Osteocyte (in vitro differentiated cells): Measurements from ENCODE around the gene RPA3. TPM values are rescaled to one million over a fixed set of nuclear protein-coding genes. Genes with fewer than 3 reads are reported as not detected.

Source experiments
- DNase-seq: peaks from one replicate; pipeline ENCODE4 v3.0.0; 2021; ENCODE audit warnings: mixed read lengths; ENCODE audit not compliant: unreplicated experiment; ENCODE audit errors: extremely low spot score
- H3K27ac Mint-ChIP-seq: one replicate; pipeline ENCODE4 v1.8.0; 2021; ENCODE audit warnings: mild to moderate bottlenecking, mixed read lengths; ENCODE audit not compliant: unreplicated experiment
- H3K27me3 Mint-ChIP-seq: one replicate; pipeline ENCODE4 v1.8.0; 2021; ENCODE audit warnings: mixed read lengths; ENCODE audit not compliant: unreplicated experiment
- H3K36me3 Mint-ChIP-seq: one replicate; pipeline ENCODE4 v1.8.0; 2021; ENCODE audit warnings: mixed read lengths; ENCODE audit not compliant: unreplicated experiment
- H3K4me1 Mint-ChIP-seq: one replicate; pipeline ENCODE4 v1.8.0; 2021; ENCODE audit warnings: mixed read lengths; ENCODE audit not compliant: unreplicated experiment
- H3K4me3 Mint-ChIP-seq: one replicate; pipeline ENCODE4 v1.8.0; 2021; ENCODE audit warnings: mild to moderate bottlenecking, moderate library complexity, mixed read lengths; ENCODE audit not compliant: unreplicated experiment
- H3K9me3 Mint-ChIP-seq: one replicate; pipeline ENCODE4 v1.8.0; 2021; ENCODE audit warnings: mixed read lengths; ENCODE audit not compliant: unreplicated experiment
- total RNA-seq: library from RNA; stranded (reverse); gene quantifications from 2 replicates; pipeline ENCODE4 v1.2.1, GENCODE V29; 2021
- TF ChIP-seq, protein P1 (sequence below): fragments of 200-600 bp; sonication (generic); IDR thresholded peaks from 2 replicates; pipeline ENCODE4 v1.5.0; 2021; ENCODE audit warnings: antibody characterized with exemption, mild to moderate bottlenecking, moderate library complexity

The RPA3 gene
- total RNA-seq, 1 donor from 2014 or later, result 14.8 TPM

GRCh38 chr7:7630626-7631329 lies 87.6 kb downstream of the RPA3 start:
- DNase-seq, result no peak
- TF ChIP-seq, protein P1, sequence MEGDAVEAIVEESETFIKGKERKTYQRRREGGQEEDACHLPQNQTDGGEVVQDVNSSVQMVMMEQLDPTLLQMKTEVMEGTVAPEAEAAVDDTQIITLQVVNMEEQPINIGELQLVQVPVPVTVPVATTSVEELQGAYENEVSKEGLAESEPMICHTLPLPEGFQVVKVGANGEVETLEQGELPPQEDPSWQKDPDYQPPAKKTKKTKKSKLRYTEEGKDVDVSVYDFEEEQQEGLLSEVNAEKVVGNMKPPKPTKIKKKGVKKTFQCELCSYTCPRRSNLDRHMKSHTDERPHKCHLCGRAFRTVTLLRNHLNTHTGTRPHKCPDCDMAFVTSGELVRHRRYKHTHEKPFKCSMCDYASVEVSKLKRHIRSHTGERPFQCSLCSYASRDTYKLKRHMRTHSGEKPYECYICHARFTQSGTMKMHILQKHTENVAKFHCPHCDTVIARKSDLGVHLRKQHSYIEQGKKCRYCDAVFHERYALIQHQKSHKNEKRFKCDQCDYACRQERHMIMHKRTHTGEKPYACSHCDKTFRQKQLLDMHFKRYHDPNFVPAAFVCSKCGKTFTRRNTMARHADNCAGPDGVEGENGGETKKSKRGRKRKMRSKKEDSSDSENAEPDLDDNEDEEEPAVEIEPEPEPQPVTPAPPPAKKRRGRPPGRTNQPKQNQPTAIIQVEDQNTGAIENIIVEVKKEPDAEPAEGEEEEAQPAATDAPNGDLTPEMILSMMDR, result no peak
- H3K4me3 Mint-ChIP-seq, result no peak overlapping the region
- H3K27ac Mint-ChIP-seq, result no peak overlapping the region
- no peaks in the 10 kb centered on the region for H3K36me3 Mint-ChIP-seq
- H3K4me1 Mint-ChIP-seq, result no peaks in the 10 kb centered on the region
- peaks cover 10% of the 10 kb centered on the region for H3K9me3 Mint-ChIP-seq
- peaks cover 2% of the 10 kb centered on the region for H3K27me3 Mint-ChIP-seq

GRCh38 chr7:7628476-7628875 lies 89.9 kb downstream of the RPA3 start:
- Mint-ChIP-seq H3K27ac (no peak overlapping the region), H3K27me3 (peaks cover 2% of the 10 kb centered on the region), H3K4me3 (no peak overlapping the region), H3K36me3 (no peaks in the 10 kb centered on the region), H3K9me3 (peaks cover 11% of the 10 kb centered on the region), H3K4me1 (no peaks in the 10 kb centered on the region)
- no peak for DNase-seq
- TF ChIP-seq, protein P1, result no peak

DNA sequence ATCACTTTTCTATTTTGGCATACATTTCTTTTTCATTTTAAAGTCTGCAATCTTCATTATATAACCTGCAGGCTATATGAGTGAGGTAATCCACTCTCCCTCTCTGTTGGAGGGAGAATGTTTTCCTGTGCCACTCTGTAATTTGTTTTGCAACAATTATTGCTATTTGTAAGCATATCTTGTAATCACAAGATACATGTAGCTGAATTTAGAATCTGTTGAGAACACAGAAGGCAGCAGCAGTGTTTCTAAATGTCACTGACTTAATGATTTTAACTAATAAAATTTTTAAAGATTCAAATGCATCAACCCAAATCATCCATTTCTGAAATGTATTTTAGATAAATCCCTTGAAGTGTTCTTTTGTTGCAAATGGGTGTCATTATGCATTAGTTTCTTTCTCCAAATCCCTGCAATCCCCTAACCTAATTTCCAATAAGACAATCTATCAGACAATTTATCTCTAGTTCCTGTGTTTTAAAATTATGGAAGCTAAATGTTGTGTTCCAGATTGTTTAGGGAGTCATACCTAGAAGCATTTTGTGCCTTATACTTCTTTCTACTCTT lies 97.7 kb downstream of the RPA3 start:
- H3K4me1 Mint-ChIP-seq, result no peaks in the 10 kb centered on the region
- H3K9me3 Mint-ChIP-seq, result no peaks in the 10 kb centered on the region
- H3K27ac Mint-ChIP-seq, result no peak overlapping the region
- no peak for DNase-seq
- H3K36me3 Mint-ChIP-seq, result no peaks in the 10 kb centered on the region
- H3K4me3 Mint-ChIP-seq, result no peak overlapping the region
- TF ChIP-seq, protein P1, result no peak
- no peaks in the 10 kb centered on the region for H3K27me3 Mint-ChIP-seq

- Mint-ChIP-seq H3K4me1 (no peaks in the 10 kb centered on the region), H3K36me3 (no peaks in the 10 kb centered on the region), H3K9me3 (no peaks in the 10 kb centered on the region), H3K27ac (no peak overlapping the region), H3K27me3 (no peaks in the 10 kb centered on the region), H3K4me3 (no peak overlapping the region)
- TF ChIP-seq, protein P1, result no peak
- no peak for DNase-seq
Observed at GRCh38 chr7:7620236-7620635, 98.2 kb downstream of the RPA3 start.

DNA sequence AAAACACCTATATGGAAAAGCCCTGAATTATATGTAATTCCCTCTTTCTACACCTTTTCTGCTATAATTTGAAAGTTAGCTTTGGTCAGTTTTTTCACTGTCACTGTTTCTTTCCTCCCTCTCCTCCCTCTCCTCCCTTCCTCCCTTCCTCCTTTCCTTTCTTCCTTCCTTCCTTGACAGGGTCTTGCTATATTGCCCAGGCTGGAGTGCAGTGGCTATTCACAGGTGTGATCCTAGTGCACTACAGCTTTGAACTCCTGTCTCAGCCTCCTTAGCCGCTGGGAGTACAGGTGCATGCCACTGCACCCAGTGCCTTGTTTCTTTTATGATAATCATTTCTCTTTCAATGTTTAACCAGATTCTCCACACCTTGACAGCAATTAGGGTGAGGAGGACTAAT lies 100.0 kb downstream of the RPA3 start:
- no peaks in the 10 kb centered on the region for H3K27me3 Mint-ChIP-seq
- H3K9me3 Mint-ChIP-seq, result no peaks in the 10 kb centered on the region
- no peak for DNase-seq
- no peak overlapping the region for H3K4me3 Mint-ChIP-seq
- H3K4me1 Mint-ChIP-seq, result no peaks in the 10 kb centered on the region
- TF ChIP-seq, protein P1, result no peak
- H3K27ac Mint-ChIP-seq, result no peak overlapping the region
- no peaks in the 10 kb centered on the region for H3K36me3 Mint-ChIP-seq
